GM10266 (cell line): ENCODE measurements around the gene ZNF492.
A peak's percentile ranks its signal among the peaks of the same experiment; 100 is the strongest.
"Not testable (repeated sequence)": the region's sequence is repeated elsewhere in the genome, so short reads cannot be mapped to it uniquely, and the experiment has no call there.

ENCODE experiments used
- DNase-seq: peaks from one replicate; pipeline ENCODE4 v3.0.0; 2012; ENCODE audit errors: extremely low spot score
- CTCF ChIP-seq: IDR thresholded peaks from 2 replicates; pipeline ENCODE4 v1.5.1; 2012; ENCODE audit warnings: mild to moderate bottlenecking, low read depth; ENCODE audit not compliant: control insufficient read depth, insufficient read depth; ENCODE audit errors: missing control alignments

ZNF492 gene

GRCh38 chr19:22625266-22626035 is 8.7 kb upstream of the ZNF492 start:
- DNase-seq: no peak
- TF ChIP-seq CTCF: no peak

GRCh38 chr19:22627526-22627925 is 6.6 kb upstream of the ZNF492 start:
- DNase-seq: peak; percentile 5
- TF ChIP-seq CTCF: no peak

GRCh38 chr19:22628401-22628800 is 5.7 kb upstream of the ZNF492 start:
- no peak for TF ChIP-seq CTCF
- DNase-seq: no peak

GRCh38 chr19:22634450-22634827 is 315 bp downstream of the ZNF492 start:
- TF ChIP-seq CTCF: no peak

GRCh38 chr19:22685493-22685892 is 51.4 kb downstream of the ZNF492 start:
- not testable (repeated sequence) for DNase-seq

More at GRCh38 chr19:22634450-22634827, 315 bp downstream of the ZNF492 start:
- DNase-seq: no peak

GRCh38 chr19:22702661-22703060 is 68.5 kb downstream of the ZNF492 start:
- not testable (repeated sequence) for DNase-seq

- not testable (repeated sequence) for DNase-seq
Measured at GRCh38 chr19:22703096-22703495, 69.0 kb downstream of the ZNF492 start.

- no peak for TF ChIP-seq CTCF
- DNase-seq: no peak
Measured at GRCh38 chr19:22708983-22709382, 74.9 kb downstream of the ZNF492 start.
